BLaER1 (cell line): ENCODE data around the gene CDC42.
A peak's percentile ranks its signal among the peaks of the same experiment; 100 is the strongest.

Source experiments
- H3K27ac ChIP-seq: shearing (Covaris generic); formaldehyde crosslinking; 2 replicates; pipeline ENCODE4 v1.8.1; 2022
- H3K27me3 ChIP-seq: shearing (Covaris generic); formaldehyde crosslinking; 2 replicates; pipeline ENCODE4 v1.8.1; 2022
- H3K36me3 ChIP-seq: shearing (Covaris generic); formaldehyde crosslinking; 2 replicates; pipeline ENCODE4 v1.8.1; 2022
- H3K4me1 ChIP-seq: shearing (Covaris generic); formaldehyde crosslinking; 2 replicates; pipeline ENCODE4 v1.8.1; 2022
- H3K4me2 ChIP-seq: shearing (Covaris generic); formaldehyde crosslinking; 2 replicates; pipeline ENCODE4 v1.8.1; 2022
- H3K4me3 ChIP-seq: shearing (Covaris generic); formaldehyde crosslinking; 2 replicates; pipeline ENCODE4 v1.8.1; 2022
- H3K9ac ChIP-seq: shearing (Covaris generic); formaldehyde crosslinking; 2 replicates; pipeline ENCODE4 v1.8.1; 2022
- H3K9me3 ChIP-seq: shearing (Covaris generic); formaldehyde crosslinking; 2 replicates; pipeline ENCODE4 v1.8.1; 2022
- H4K20me1 ChIP-seq: shearing (Covaris generic); formaldehyde crosslinking; 2 replicates; pipeline ENCODE4 v1.8.1; 2022
- Cebpa-rat ChIP-seq: shearing (Covaris generic); IDR thresholded peaks from 2 replicates; pipeline ENCODE4 v1.8.1; 2022

Gene CDC42

GRCh38 chr1:22037520-22037919 is 15.0 kb upstream of the CDC42 start:
- no peak overlapping the region for H3K27ac ChIP-seq
- no peaks in the 10 kb centered on the region for H4K20me1 ChIP-seq
- H3K4me3 ChIP-seq: no peak overlapping the region
- H3K4me1 ChIP-seq: peaks cover 22% of the 10 kb centered on the region
- no peak overlapping the region for H3K4me2 ChIP-seq
- TF ChIP-seq Cebpa-rat: no peak
- H3K9me3 ChIP-seq: no peaks in the 10 kb centered on the region
- H3K27me3 ChIP-seq: no peaks in the 10 kb centered on the region
- no peaks in the 10 kb centered on the region for H3K36me3 ChIP-seq
- no peak overlapping the region for H3K9ac ChIP-seq

DNA sequence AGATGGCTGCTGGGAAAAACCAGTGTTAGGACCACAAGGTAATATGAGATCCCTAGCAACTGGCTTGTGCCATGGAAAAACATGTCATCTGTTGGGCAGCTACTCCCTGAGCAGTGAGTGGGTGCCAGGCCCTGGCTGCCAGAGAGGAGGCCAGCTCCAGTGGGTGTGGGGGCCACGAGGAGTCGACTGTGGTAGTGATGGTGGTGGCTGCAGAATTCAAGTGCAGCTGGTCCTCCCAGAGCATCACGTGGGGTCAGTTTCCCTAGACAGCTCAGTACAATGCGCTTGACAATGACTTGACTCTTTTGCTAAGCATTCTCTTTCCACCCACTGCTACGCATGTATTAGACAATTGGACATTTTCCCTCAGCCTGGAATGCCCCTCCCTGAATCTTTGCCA is 14.5 kb upstream of the CDC42 start:
- Histone ChIP-seq H3K9me3 (no peaks in the 10 kb centered on the region), H3K4me1 (peaks cover 27% of the 10 kb centered on the region), H3K4me2 (no peak overlapping the region), H4K20me1 (no peaks in the 10 kb centered on the region), H3K27ac (no peak overlapping the region), H3K36me3 (no peaks in the 10 kb centered on the region), H3K27me3 (no peaks in the 10 kb centered on the region), H3K9ac (no peak overlapping the region), H3K4me3 (no peak overlapping the region)
- no peak for TF ChIP-seq Cebpa-rat

DNA sequence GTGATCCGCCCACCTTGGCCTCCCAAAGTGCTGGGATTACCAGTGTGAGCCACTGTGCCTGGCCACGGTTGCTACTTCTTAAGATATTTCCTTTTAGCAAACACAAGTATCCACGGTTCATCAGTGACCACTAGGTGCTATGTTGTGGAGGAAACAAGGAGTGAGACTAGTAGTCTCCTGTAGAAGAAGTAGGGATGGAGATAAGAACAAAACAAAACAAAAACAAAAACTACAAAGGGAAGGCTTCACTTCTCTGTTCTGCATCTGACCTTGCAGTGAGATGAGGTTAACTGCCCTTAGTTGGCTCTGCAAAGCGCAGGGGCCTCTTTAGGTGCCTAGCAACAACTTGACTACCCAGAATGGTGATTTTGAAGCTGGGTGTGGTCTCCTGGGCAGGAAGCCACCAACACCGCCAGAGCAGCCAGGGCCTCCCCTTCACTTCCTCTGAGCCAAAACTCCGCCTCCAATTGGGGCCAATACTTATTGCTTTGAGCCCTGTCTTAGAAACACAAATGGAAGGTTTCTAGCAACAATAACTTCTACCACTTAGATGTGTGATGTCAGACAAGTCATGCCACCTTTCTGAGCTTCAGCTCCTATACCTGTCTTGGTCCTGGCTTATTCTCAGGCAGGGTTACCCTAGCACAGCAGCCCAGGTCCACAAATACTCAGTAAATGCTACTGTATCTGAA is 12.8 kb upstream of the CDC42 start:
- 0 out of 2 replicates have a peak overlapping the region, but pooled peaks have one; percentile 0 for H3K9ac ChIP-seq
- no peak for TF ChIP-seq Cebpa-rat

DNA sequence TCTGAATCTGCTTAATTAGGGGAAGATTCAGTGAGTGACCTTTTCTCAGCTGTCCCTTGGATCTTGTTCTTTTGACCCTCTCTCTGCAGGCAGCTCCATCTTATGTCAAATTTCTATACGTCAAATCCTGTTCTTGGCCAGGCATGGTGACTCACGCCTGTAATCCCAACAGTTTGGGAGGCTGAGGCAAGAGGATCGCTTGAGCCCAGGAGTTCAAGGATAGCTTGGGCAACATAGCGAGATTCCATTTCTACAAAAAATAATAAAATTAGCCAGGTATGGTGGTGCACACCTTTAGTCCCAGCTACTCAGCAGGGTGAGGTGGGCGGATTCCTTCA is 12.3 kb upstream of the CDC42 start:
- no peaks in the 10 kb centered on the region for H3K9me3 ChIP-seq
- H4K20me1 ChIP-seq: no peaks in the 10 kb centered on the region
- H3K4me2 ChIP-seq: peak overlapping the region; percentile 70
- no peak for TF ChIP-seq Cebpa-rat
- no peak overlapping the region for H3K4me3 ChIP-seq
- H3K4me1 ChIP-seq: peaks cover 43% of the 10 kb centered on the region
- H3K27me3 ChIP-seq: no peaks in the 10 kb centered on the region
- no peaks in the 10 kb centered on the region for H3K36me3 ChIP-seq
- H3K27ac ChIP-seq: peak overlapping the region; percentile 73
- H3K9ac ChIP-seq: 0 out of 2 replicates have a peak overlapping the region, but pooled peaks have one; percentile 0

More for the DNA sequence above, 12.8 kb upstream of the CDC42 start:
- H4K20me1 ChIP-seq: no peaks in the 10 kb centered on the region
- peak overlapping the region; percentile 1; the same call in 1 of the 2 replicates for H3K4me3 ChIP-seq
- H3K4me2 ChIP-seq: peak overlapping the region; percentile 70
- H3K27me3 ChIP-seq: no peaks in the 10 kb centered on the region
- peaks cover 39% of the 10 kb centered on the region for H3K4me1 ChIP-seq
- H3K36me3 ChIP-seq: no peaks in the 10 kb centered on the region
- H3K9me3 ChIP-seq: no peaks in the 10 kb centered on the region
- H3K27ac ChIP-seq: peak overlapping the region; percentile 73

DNA sequence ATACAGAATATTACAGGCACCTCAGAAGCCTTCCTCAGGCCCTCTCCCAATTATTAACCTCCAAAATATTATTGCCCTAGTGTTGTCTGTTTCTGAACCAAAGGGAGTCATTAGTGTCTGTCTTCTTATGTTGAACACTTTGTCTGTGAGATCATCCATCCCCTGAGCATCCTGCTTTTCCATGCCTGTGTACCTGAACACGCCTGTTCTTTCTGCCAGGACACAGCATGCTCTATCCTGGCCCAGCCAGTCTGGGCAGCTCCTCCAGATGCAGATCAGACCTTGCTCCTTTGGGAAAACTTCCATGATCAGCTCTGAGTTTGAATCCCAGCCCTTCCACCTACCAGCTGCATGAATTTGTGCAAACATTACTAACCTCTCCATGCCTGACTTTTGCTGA is 11.0 kb upstream of the CDC42 start:
- Histone ChIP-seq H3K27me3 (no peaks in the 10 kb centered on the region), H3K4me2 (no peak overlapping the region), H3K4me1 (peaks cover 43% of the 10 kb centered on the region), H3K9me3 (no peaks in the 10 kb centered on the region), H3K27ac (no peak overlapping the region), H4K20me1 (no peaks in the 10 kb centered on the region), H3K36me3 (no peaks in the 10 kb centered on the region), H3K9ac (no peak overlapping the region), H3K4me3 (no peak overlapping the region)
- TF ChIP-seq Cebpa-rat: no peak

- no peaks in the 10 kb centered on the region for H3K9me3 ChIP-seq
- peak overlapping the region; percentile 27 for H3K4me2 ChIP-seq
- no peak for TF ChIP-seq Cebpa-rat
- no peaks in the 10 kb centered on the region for H4K20me1 ChIP-seq
- no peaks in the 10 kb centered on the region for H3K27me3 ChIP-seq
- H3K27ac ChIP-seq: no peak overlapping the region
- H3K4me3 ChIP-seq: no peak overlapping the region
- H3K4me1 ChIP-seq: peaks cover 43% of the 10 kb centered on the region
- no peaks in the 10 kb centered on the region for H3K36me3 ChIP-seq
- no peak overlapping the region for H3K9ac ChIP-seq
Measured at GRCh38 chr1:22043198-22043769, 9.2 kb upstream of the CDC42 start.

DNA sequence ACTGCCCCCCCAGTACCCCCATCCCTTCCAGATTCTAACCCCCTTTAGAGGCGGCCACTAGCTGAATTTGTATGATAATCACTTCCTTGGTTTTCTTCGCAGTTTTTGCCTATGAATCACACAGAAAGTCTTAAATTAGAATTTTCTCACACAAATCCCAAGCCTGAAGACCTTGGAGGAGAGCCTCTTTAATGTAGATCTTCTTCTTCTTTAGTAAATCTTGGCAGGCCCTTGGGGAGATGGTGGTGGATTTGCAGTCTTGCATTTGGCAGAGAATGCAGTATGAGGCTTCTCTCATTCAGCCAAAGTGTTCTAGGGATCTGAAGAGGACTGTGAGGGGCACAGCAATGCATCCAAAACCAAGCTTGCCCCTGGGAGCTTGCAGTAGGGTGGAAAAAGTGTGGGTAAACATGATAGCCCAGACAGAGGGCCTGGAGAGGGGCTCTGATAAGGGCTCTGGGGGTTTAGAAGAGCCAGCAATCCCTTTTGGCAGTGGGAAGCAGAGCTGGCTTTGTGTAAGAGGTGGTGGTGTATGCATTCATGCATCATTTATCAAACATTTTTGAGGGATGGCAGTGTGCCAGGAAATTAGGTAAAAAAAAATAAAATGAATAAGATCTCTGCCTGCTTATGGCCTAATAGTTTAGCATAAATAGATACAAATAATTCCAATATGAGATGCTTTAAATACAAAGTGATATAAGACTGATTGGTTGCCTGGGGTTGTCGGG is 7.7 kb upstream of the CDC42 start:
- H3K27ac ChIP-seq: no peak overlapping the region

DNA sequence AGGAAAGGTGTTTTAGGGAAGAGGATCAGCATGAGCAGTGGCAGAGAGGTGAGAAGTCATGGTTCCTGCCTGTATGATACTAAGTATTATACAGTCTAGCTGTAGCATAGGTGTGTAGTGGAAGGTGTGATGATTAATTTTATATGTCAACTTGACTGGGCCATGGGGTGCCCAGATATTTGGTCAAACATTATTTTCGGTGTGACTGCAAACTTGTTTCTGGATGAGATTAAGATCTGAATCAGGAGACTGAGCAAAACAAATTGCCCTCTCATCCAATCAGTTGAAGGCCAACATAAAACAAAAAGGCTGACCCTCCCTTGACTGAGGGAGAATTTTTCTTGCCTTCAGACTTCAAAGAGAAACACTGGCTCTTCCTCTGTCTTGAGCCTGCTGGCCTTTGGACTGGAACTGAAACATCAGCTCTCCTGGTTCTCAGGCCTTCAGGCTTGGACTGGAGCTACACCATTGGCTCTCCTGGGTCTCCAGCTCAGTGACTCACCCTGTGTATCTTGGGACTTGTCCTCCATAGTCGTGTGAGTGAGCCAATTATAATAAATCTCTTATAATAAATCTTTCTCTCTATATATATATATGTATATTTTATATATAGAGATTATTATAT is 6.8 kb upstream of the CDC42 start:
- no peaks in the 10 kb centered on the region for H3K27me3 ChIP-seq
- no peak overlapping the region for H3K27ac ChIP-seq
- TF ChIP-seq Cebpa-rat: no peak
- H3K36me3 ChIP-seq: no peaks in the 10 kb centered on the region
- H4K20me1 ChIP-seq: no peaks in the 10 kb centered on the region
- peaks cover 28% of the 10 kb centered on the region for H3K4me1 ChIP-seq
- H3K9ac ChIP-seq: no peak overlapping the region
- H3K9me3 ChIP-seq: no peaks in the 10 kb centered on the region
- H3K4me2 ChIP-seq: no peak overlapping the region
- no peak overlapping the region for H3K4me3 ChIP-seq

More for the DNA sequence above, 7.7 kb upstream of the CDC42 start:
- TF ChIP-seq Cebpa-rat: no peak
- H4K20me1 ChIP-seq: no peaks in the 10 kb centered on the region
- no peaks in the 10 kb centered on the region for H3K27me3 ChIP-seq
- no peak overlapping the region for H3K4me3 ChIP-seq
- no peak overlapping the region for H3K9ac ChIP-seq
- no peaks in the 10 kb centered on the region for H3K36me3 ChIP-seq
- H3K9me3 ChIP-seq: no peaks in the 10 kb centered on the region
- H3K4me2 ChIP-seq: 0 out of 2 replicates have a peak overlapping the region, but pooled peaks have one; percentile 14
- peaks cover 36% of the 10 kb centered on the region for H3K4me1 ChIP-seq

GRCh38 chr1:22048351-22049192 is 3.9 kb upstream of the CDC42 start:
- Histone ChIP-seq H3K9me3 (no peaks in the 10 kb centered on the region), H3K27me3 (no peaks in the 10 kb centered on the region), H3K9ac (no peak overlapping the region), H3K4me2 (no peak overlapping the region), H4K20me1 (peaks cover 5% of the 10 kb centered on the region), H3K27ac (no peak overlapping the region), H3K4me1 (peaks cover 18% of the 10 kb centered on the region), H3K4me3 (no peak overlapping the region), H3K36me3 (no peaks in the 10 kb centered on the region)
- TF ChIP-seq Cebpa-rat: no peak
